GM12878 (cell line): ENCODE results near the gene ZBTB21. TPM values are rescaled to one million over a fixed set of nuclear protein-coding genes. Genes with fewer than 3 reads are reported as not detected.
A peak's percentile ranks its signal among the peaks of the same experiment; 100 is the strongest.

ENCODE experiments used
- BCLAF1 ChIP-seq: fragments of 450-650 bp; IDR thresholded peaks from 2 replicates; pipeline ENCODE4 v1.6.1; 2017; ENCODE audit warnings: antibody characterized with exemption, mild to moderate bottlenecking, moderate library complexity
- BMI1 ChIP-seq: fragments of 450-650 bp; IDR thresholded peaks from 2 replicates; pipeline ENCODE4 v1.6.1; 2016; ENCODE audit warnings: mild to moderate bottlenecking, moderate library complexity, borderline replicate concordance
- MYB ChIP-seq: fragments of 150-350 bp; IDR thresholded peaks from 2 replicates; pipeline ENCODE4 v1.6.1; 2014; ENCODE audit warnings: mild to moderate bottlenecking, low read depth, low read length, borderline replicate concordance
- POU2F2 ChIP-seq: IDR thresholded peaks from 3 replicates; pipeline ENCODE4 v1.6.1; 2011; ENCODE audit warnings: low read depth, mild to moderate bottlenecking, low read length, borderline replicate concordance
- PRDM15 ChIP-seq: fragments of 450-650 bp; formaldehyde crosslinking; IDR thresholded peaks from 2 replicates; pipeline ENCODE4 v1.4.0; 2020; ENCODE audit warnings: mild to moderate bottlenecking, moderate library complexity
- TARDBP ChIP-seq: IDR thresholded peaks from 2 replicates; pipeline ENCODE4 v1.6.1; 2016; ENCODE audit warnings: borderline replicate concordance
- TCF12 ChIP-seq: IDR thresholded peaks from 2 replicates; pipeline ENCODE4 v1.6.1; 2011; ENCODE audit warnings: low read depth, mild to moderate bottlenecking, low read length
- WRNIP1 ChIP-seq: IDR thresholded peaks from 2 replicates; pipeline ENCODE4 v1.6.1; 2011; ENCODE audit warnings: low read depth, low read length, improper control_type of control experiment, borderline replicate concordance
- ZNF592 ChIP-seq: fragments of 450-650 bp; IDR thresholded peaks from 2 replicates; pipeline ENCODE4 v1.6.1; 2017; ENCODE audit warnings: mild to moderate bottlenecking, moderate library complexity
- ZNF622 ChIP-seq: fragments of 450-650 bp; IDR thresholded peaks from 2 replicates; pipeline ENCODE4 v1.6.1; 2017; ENCODE audit warnings: mild to moderate bottlenecking, inconsistent platforms
- ZZZ3 ChIP-seq: IDR thresholded peaks from 2 replicates; pipeline ENCODE4 v1.6.1; 2011; ENCODE audit warnings: low read depth; ENCODE audit not compliant: control insufficient read depth, insufficient read length
- polyA plus RNA-seq, 11 experiments: library from polyadenylated mRNA; depleted of rRNA in 4 of 11; unstranded in 6 of 11; stranded (reverse) in 5 of 11; fragments of >200 nt; fragmentation: Nextera tagmentation in 4 of 11; fragmentation: Illumina TruSeq in 1 of 11; extraction: Ambion mirVana in 4 of 11; extraction: Trizol in 1 of 11; gene quantifications; 1 replicate in 1 of 11; 2 replicates in 10 of 11; pipeline versions ENCODE4 v1.2.1 to v1.2.3, GENCODE V29; 2011 to 2016; ENCODE audit warnings: inconsistent platforms in 2 of 11, missing spikeins in 2 of 11, low read depth in 1 of 11
- total RNA-seq, 4 experiments: library from RNA; depleted of rRNA in 3 of 4; stranded (reverse); fragments of >200 nt in 3 of 4; fragmentation: Illumina TruSeq in 1 of 4; extraction: Trizol in 1 of 4; gene quantifications; 2 replicates each; pipeline versions ENCODE4 v1.2.1 to v1.2.3, GENCODE V29; 2013 to 2021

Gene ZBTB21
- total and polyA plus RNA-seq, 10 of the 15 experiments (the other 5 are each of a cell fraction or from before 2014, with no cell fraction given), result 1.8 to 21.6 (median 10.6) TPM

- TF ChIP-seq ZNF592, result 0 out of 2 replicates have a peak, but pooled peaks have one; percentile 40
- TF ChIP-seq BMI1, result no peak
- peak; percentile 43; the same call in 1 of the 2 replicates for TF ChIP-seq TCF12
- TF ChIP-seq ZZZ3, result no peak
- no peak for TF ChIP-seq TARDBP
- no peak for TF ChIP-seq ZNF622
- no peak for TF ChIP-seq BCLAF1
- TF ChIP-seq MYB, result no peak
- no peak for TF ChIP-seq WRNIP1
- no peak for TF ChIP-seq PRDM15 (CRISPR knock-in tag)
- TF ChIP-seq POU2F2, result peak; percentile 47; the same call in 1 of the 3 replicates
- TF ChIP-seq, all 136 proteins: peak for 33
Measured at GRCh38 chr21:42009018-42009830, 936 bp downstream of the ZBTB21 start (continued).
